HCT116 (cell line): ENCODE data around the gene DNPH1.

Source experiments
- CTCF ChIP-seq, 3 experiments: fragments of 200-600 bp in 1 of 3; sonication (generic) in 1 of 3; IDR thresholded peaks in 2 of 3; conservative IDR thresholded peaks in 1 of 3; 2 replicates each; pipeline ENCODE4 v1.5.1; 2012 to 2017; ENCODE audit warnings: low read depth in 2 of 3, low read length in 2 of 3, antibody characterized with exemption in 1 of 3, borderline replicate concordance in 1 of 3, control low read depth in 1 of 3, mild to moderate bottlenecking in 1 of 3, mixed read lengths in 1 of 3, mixed run types in 1 of 3, moderate library complexity in 1 of 3; ENCODE audit not compliant: insufficient read depth in 1 of 3
- EGR1 ChIP-seq: IDR thresholded peaks from 2 replicates; pipeline ENCODE4 v1.6.1; 2012; ENCODE audit warnings: low read depth
- EZH2 ChIP-seq: fragments of 200-600 bp; sonication (generic); IDR thresholded peaks from 2 replicates; pipeline ENCODE4 v1.6.1; 2017; ENCODE audit warnings: antibody characterized with exemption, mixed run types
- EZH2phosphoT487 ChIP-seq: fragments of 200-600 bp; IDR thresholded peaks from 2 replicates; pipeline ENCODE4 v1.6.1; 2018; ENCODE audit warnings: antibody characterized with exemption, borderline replicate concordance
- FOSL1 ChIP-seq: IDR thresholded peaks from 2 replicates; pipeline ENCODE4 v1.6.1; 2012; ENCODE audit warnings: low read depth
- MAX ChIP-seq: IDR thresholded peaks from 2 replicates; pipeline ENCODE4 v1.6.1; 2012
- POLR2A ChIP-seq: IDR thresholded peaks from 2 replicates; pipeline ENCODE4 v1.7.0; 2011; ENCODE audit warnings: borderline replicate concordance; ENCODE audit not compliant: insufficient read depth, insufficient read length; ENCODE audit errors: extremely low read depth
- REST ChIP-seq: IDR thresholded peaks from 2 replicates; pipeline ENCODE4 v1.6.1; 2012; ENCODE audit warnings: low read depth
- TCF7L2 ChIP-seq: IDR thresholded peaks from 2 replicates; pipeline ENCODE4 v1.7.0; 2011; ENCODE audit warnings: borderline replicate concordance, inconsistent platforms; ENCODE audit not compliant: insufficient read depth, insufficient read length; ENCODE audit errors: extremely low read depth
- YY1 ChIP-seq: IDR thresholded peaks from 2 replicates; pipeline ENCODE4 v1.6.1; 2011; ENCODE audit warnings: low read length, low read depth, moderate library complexity, mild to moderate bottlenecking; ENCODE audit not compliant: insufficient replicate concordance; ENCODE audit errors: extremely low read depth
- ZBTB33 ChIP-seq: IDR thresholded peaks from 2 replicates; pipeline ENCODE4 v1.6.1; 2011; ENCODE audit warnings: mild to moderate bottlenecking, low read length, moderate library complexity; ENCODE audit not compliant: insufficient replicate concordance; ENCODE audit errors: extremely low read depth
- ZNF274 ChIP-seq: fragments of 200-500 bp; sonication (Bioruptor generic); IDR thresholded peaks from 2 replicates; pipeline ENCODE4 v1.6.1; 2014; ENCODE audit warnings: mild to moderate bottlenecking, low read depth, low read length, inconsistent platforms

GRCh38 chr6:43203029-43203717, 26.1 kb downstream of the DNPH1 start:
- no peak for TF ChIP-seq CTCF (IDR thresholded peaks at IDR 0.05 in 2 of 3, conservative IDR thresholded peaks at IDR 0.05 in 1 of 3; ENCODE audit: borderline replicate concordance in 1 of 3, insufficient read depth in 1 of 3, low read depth in 2 of 3, low read length in 2 of 3)
- TF ChIP-seq TCF7L2: no peak
- TF ChIP-seq POLR2A: no peak
- TF ChIP-seq EGR1: no peak
- TF ChIP-seq ZNF274: no peak
- TF ChIP-seq MAX: no peak
- no peak for TF ChIP-seq FOSL1
- TF ChIP-seq EZH2phosphoT487: no peak
- TF ChIP-seq REST: no peak
- no peak for TF ChIP-seq YY1
- no peak for TF ChIP-seq ZBTB33
- no peak for TF ChIP-seq EZH2
